ENCODE results near the gene CAMK1D. TPM values are rescaled to one million over a fixed set of nuclear protein-coding genes. Genes with fewer than 3 reads are reported as not detected.

The CAMK1D gene
- total RNA-seq, 3 donors from 2014 or later (not counting 1 experiment from before 2014, with no cell fraction given) = 44.2 to 56.4 (median 49.7) TPM

DNA sequence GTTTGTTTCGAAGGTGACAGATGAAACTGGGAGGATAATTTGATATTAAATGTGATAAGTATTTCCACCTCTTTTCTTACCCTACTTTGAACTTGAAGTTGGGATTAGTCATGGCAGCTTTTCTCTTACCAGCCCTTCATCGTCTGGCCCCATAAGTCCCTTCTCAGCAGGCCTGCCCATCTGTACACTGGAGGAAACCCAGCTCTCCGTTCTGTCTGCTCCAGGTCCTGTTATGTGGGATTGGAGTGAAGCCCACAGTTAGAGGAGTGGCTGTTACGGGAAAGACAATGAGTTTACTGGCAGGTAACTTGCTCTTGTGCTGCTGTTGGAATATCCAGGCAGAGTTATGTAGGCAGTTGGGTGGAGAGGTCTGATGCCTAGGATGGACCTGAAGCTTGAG is 127.3 kb downstream of the CAMK1D start:
- Mint-ChIP-seq H3K27me3 (ENCODE audit: low read depth in 2 of 2) (no peaks in the 10 kb centered on the region), H3K27ac (no peak overlapping the region), H3K36me3 (no peaks in the 10 kb centered on the region), H3K9me3 (no peaks in the 10 kb centered on the region), H3K4me1 (peaks cover 51 to 66% of the 10 kb centered on the region in 2 donors), H3K4me3 (no peak overlapping the region)
- TF ChIP-seq, protein P1, sequence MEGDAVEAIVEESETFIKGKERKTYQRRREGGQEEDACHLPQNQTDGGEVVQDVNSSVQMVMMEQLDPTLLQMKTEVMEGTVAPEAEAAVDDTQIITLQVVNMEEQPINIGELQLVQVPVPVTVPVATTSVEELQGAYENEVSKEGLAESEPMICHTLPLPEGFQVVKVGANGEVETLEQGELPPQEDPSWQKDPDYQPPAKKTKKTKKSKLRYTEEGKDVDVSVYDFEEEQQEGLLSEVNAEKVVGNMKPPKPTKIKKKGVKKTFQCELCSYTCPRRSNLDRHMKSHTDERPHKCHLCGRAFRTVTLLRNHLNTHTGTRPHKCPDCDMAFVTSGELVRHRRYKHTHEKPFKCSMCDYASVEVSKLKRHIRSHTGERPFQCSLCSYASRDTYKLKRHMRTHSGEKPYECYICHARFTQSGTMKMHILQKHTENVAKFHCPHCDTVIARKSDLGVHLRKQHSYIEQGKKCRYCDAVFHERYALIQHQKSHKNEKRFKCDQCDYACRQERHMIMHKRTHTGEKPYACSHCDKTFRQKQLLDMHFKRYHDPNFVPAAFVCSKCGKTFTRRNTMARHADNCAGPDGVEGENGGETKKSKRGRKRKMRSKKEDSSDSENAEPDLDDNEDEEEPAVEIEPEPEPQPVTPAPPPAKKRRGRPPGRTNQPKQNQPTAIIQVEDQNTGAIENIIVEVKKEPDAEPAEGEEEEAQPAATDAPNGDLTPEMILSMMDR (IDR thresholded peaks at IDR 0.05) = no peak
- H3K27ac ChIP-seq (ENCODE audit: low read length) = no peak overlapping the region
- DNase-seq (no peak), ATAC-seq (no peak)
- H3K4me3 ChIP-seq (ENCODE audit: low read length) = no peak overlapping the region
- WGBS (ENCODE audit: insufficient coverage) = 100% methylated on average over 3 of the region's 4 CpGs
- H3K27me3 ChIP-seq (ENCODE audit: control insufficient read depth, insufficient read depth, low read length) = no peaks in the 10 kb centered on the region
- H3K9me3 ChIP-seq (ENCODE audit: control insufficient read depth, insufficient read depth, low read length) = no peaks in the 10 kb centered on the region
- H3K4me1 ChIP-seq (ENCODE audit: control insufficient read depth, insufficient read depth, low read length) = peaks cover 10% of the 10 kb centered on the region
- intact Hi-C loops (cut with micrococcal nuclease) = no loop called here
- H3K36me3 ChIP-seq (ENCODE audit: control insufficient read depth, insufficient read depth, low read length) = no peaks in the 10 kb centered on the region

DNA sequence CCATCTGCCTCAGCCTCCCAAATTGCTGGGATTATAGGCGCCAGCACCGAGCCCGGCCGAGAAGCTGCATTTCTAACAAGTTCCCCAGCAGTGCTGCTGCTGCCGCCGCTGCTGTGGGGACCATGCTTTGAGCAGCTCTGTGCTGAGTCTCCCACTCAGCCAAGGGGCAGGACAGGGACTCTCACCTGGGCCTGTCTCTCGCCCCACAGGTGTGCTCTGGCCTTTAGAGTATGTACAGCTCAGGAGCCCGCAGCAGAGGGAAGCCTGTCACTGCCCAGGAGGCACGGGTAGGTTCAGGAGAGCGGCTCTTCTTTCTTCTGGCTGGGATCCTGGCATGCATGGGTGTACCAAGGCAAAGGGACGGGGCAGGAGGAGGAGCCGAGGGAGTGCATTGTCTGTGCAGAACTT is 130.1 kb downstream of the CAMK1D start:
- no peaks in the 10 kb centered on the region for H3K36me3 ChIP-seq (ENCODE audit: control insufficient read depth, insufficient read depth, low read length)
- Mint-ChIP-seq H3K36me3 (no peaks in the 10 kb centered on the region), H3K27ac (peak overlapping the region in 1 of 2 donors; percentile 13), H3K9me3 (no peaks in the 10 kb centered on the region), H3K27me3 (ENCODE audit: low read depth in 2 of 2) (no peaks in the 10 kb centered on the region), H3K4me1 (peaks cover 54 to 66% of the 10 kb centered on the region in 2 donors), H3K4me3 (no peak overlapping the region)
- no peak overlapping the region for H3K27ac ChIP-seq (ENCODE audit: low read length)
- peaks cover 10% of the 10 kb centered on the region for H3K4me1 ChIP-seq (ENCODE audit: control insufficient read depth, insufficient read depth, low read length)
- TF ChIP-seq, protein P1 (IDR thresholded peaks at IDR 0.05) = no peak
- H3K27me3 ChIP-seq (ENCODE audit: control insufficient read depth, insufficient read depth, low read length) = no peaks in the 10 kb centered on the region
- WGBS (ENCODE audit: insufficient coverage) = 95% methylated on average over 12 of the region's 12 CpGs
- intact Hi-C loops (cut with micrococcal nuclease) = no loop called here
- H3K4me3 ChIP-seq (ENCODE audit: low read length) = no peak overlapping the region
- DNase-seq (no peak), ATAC-seq (no peak)
- H3K9me3 ChIP-seq (ENCODE audit: control insufficient read depth, insufficient read depth, low read length) = no peaks in the 10 kb centered on the region

DNA sequence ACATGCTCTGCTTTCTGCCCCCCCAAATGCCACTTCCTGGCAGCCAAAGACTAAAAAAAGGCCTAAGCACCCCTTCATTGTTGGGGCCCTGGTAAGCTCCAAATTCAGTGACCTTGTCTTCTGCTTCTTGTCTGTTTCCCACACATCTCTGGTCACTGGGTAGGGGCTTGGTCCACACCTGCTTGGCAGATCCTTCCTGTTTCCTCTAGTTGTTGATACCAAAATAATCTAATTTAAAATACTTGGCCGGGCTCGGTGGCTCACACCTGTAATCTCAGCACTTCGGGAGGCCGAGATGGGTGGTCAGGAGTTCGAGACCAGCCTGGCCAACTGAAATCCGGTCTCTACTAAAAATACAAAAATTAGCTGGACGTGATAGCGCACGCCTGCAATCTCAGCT is 130.6 kb downstream of the CAMK1D start:
- Histone ChIP-seq H3K36me3 (ENCODE audit: control insufficient read depth, insufficient read depth, low read length) (no peaks in the 10 kb centered on the region), H3K27me3 (ENCODE audit: control insufficient read depth, insufficient read depth, low read length) (no peaks in the 10 kb centered on the region), H3K4me3 (ENCODE audit: low read length) (no peak overlapping the region), H3K27ac (ENCODE audit: low read length) (no peak overlapping the region), H3K9me3 (ENCODE audit: control insufficient read depth, insufficient read depth, low read length) (no peaks in the 10 kb centered on the region), H3K4me1 (ENCODE audit: control insufficient read depth, insufficient read depth, low read length) (peaks cover 10% of the 10 kb centered on the region)
- intact Hi-C loops (cut with micrococcal nuclease) = no loop called here
- peak in 1 of 3 donors; percentile 39 for ATAC-seq
- no peak for DNase-seq
- H3K27ac Mint-ChIP-seq = peak overlapping the region in 1 of 2 donors; percentile 13
- no peak overlapping the region for H3K4me3 Mint-ChIP-seq
- H3K4me1 Mint-ChIP-seq = peaks cover 57 to 68% of the 10 kb centered on the region in 2 donors
- TF ChIP-seq, protein P1 (IDR thresholded peaks at IDR 0.05) = no peak
- no peaks in the 10 kb centered on the region for H3K9me3 Mint-ChIP-seq
- H3K36me3 Mint-ChIP-seq = no peaks in the 10 kb centered on the region
- no peaks in the 10 kb centered on the region for H3K27me3 Mint-ChIP-seq (ENCODE audit: low read depth in 2 of 2)
- 87% methylated on average over 9 of the region's 9 CpGs for WGBS (ENCODE audit: insufficient coverage)

DNA sequence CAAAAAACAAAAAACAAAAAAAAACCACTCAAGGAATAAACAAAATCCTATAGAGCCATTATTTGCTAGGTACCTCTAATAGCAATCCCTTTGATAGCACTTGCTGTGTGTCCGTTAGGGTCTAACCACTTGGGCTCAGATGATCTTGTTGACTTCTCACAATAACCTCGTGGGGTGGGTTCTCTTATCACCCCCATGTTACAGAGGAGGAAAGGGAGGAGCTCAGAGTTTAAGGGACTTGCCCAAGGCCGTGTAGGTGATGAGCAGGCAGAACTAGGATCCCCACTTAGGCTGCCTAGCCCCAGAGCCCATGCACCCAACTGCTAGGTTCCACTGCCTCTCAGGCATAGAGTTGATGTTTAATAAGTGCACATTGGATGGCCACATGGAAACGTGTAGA is 131.1 kb downstream of the CAMK1D start:
- Mint-ChIP-seq H3K36me3 (no peaks in the 10 kb centered on the region), H3K27ac (peak overlapping the region in 1 of 2 donors; percentile 69), H3K4me1 (peaks cover 59 to 68% of the 10 kb centered on the region in 2 donors), H3K9me3 (no peaks in the 10 kb centered on the region), H3K27me3 (ENCODE audit: low read depth in 2 of 2) (no peaks in the 10 kb centered on the region), H3K4me3 (no peak overlapping the region)
- Histone ChIP-seq H3K36me3 (ENCODE audit: control insufficient read depth, insufficient read depth, low read length) (no peaks in the 10 kb centered on the region), H3K27me3 (ENCODE audit: control insufficient read depth, insufficient read depth, low read length) (no peaks in the 10 kb centered on the region), H3K27ac (ENCODE audit: low read length) (no peak overlapping the region), H3K9me3 (ENCODE audit: control insufficient read depth, insufficient read depth, low read length) (no peaks in the 10 kb centered on the region), H3K4me1 (ENCODE audit: control insufficient read depth, insufficient read depth, low read length) (peaks cover 14% of the 10 kb centered on the region), H3K4me3 (ENCODE audit: low read length) (no peak overlapping the region)
- 86% methylated on average over 4 of the region's 4 CpGs for WGBS (ENCODE audit: insufficient coverage)
- intact Hi-C loops (cut with micrococcal nuclease) = no loop called here
- ATAC-seq = peak in 1 of 3 donors; percentile 55
- TF ChIP-seq, protein P1 (IDR thresholded peaks at IDR 0.05) = no peak
- DNase-seq = no peak
